ENCODE results near the gene STK25. TPM values are rescaled to one million over a fixed set of nuclear protein-coding genes. Genes with fewer than 3 reads are reported as not detected.

The STK25 gene
- total RNA-seq, 1 experiment from 2014 or later, result 171 TPM

DNA sequence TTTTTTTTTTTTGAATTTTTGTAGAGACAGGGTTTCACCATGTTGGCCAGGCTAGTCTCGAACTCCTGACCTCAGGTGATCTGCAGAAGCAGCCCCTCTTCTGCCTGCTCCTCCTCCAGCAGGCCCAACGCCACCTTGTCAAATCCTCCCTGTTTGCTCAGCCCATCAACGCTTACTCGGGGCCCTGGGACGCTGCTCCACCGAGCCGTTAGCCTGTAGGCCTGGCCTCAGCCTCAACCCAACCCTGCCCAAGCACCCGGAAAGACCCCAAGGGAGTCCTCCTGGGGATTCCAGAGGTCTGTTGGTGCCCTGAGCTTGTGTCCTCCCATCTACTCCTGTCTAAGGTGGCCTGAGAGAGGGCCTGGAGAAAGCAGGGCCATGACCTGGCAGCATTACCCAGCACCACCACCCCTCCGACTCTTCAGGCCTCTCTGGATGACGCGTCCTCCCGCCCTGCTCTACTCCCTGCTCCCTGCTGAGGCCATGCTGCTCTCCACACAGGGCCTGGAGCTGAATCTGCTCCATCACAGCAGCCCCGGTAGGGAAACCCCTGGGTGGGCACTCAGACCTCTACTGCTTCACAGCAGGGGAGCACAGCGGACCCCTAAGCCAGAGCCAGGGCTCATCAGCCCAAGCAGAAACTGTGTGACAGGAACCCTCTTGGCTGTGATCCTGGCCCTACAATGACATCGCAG is 3.2 kb downstream of the STK25 start:
- no peaks in the 10 kb centered on the region for H3K27me3 ChIP-seq (replicated peaks; ENCODE audit: insufficient read depth, low read depth, low read length, poor library complexity)
- H3K4me3 ChIP-seq (ENCODE audit: low read depth, low read length, poor library complexity, severe bottlenecking), result no peak overlapping the region
- no TSS peak for BruUV-seq (replicated peaks)
- no peak overlapping the region for H3K27ac ChIP-seq (ENCODE audit: low read depth, low read length, poor library complexity, severe bottlenecking)
- no peaks in the 10 kb centered on the region for H3K9me3 ChIP-seq (ENCODE audit: low read depth, low read length, poor library complexity, severe bottlenecking)
- ChIA-PET POLR2A (ENCODE audit: low non-redundant PET) (no interaction called here), CTCF (no interaction called here)
- H3K36me3 ChIP-seq (ENCODE audit: insufficient read depth, low read length, poor library complexity, severe bottlenecking), result peaks cover 15% of the 10 kb centered on the region
- TF ChIP-seq EZH2 (IDR thresholded peaks at IDR 0.05; ENCODE audit: borderline replicate concordance, low read depth, low read length, poor library complexity, severe bottlenecking), result no peak
- TF ChIP-seq, protein P1, sequence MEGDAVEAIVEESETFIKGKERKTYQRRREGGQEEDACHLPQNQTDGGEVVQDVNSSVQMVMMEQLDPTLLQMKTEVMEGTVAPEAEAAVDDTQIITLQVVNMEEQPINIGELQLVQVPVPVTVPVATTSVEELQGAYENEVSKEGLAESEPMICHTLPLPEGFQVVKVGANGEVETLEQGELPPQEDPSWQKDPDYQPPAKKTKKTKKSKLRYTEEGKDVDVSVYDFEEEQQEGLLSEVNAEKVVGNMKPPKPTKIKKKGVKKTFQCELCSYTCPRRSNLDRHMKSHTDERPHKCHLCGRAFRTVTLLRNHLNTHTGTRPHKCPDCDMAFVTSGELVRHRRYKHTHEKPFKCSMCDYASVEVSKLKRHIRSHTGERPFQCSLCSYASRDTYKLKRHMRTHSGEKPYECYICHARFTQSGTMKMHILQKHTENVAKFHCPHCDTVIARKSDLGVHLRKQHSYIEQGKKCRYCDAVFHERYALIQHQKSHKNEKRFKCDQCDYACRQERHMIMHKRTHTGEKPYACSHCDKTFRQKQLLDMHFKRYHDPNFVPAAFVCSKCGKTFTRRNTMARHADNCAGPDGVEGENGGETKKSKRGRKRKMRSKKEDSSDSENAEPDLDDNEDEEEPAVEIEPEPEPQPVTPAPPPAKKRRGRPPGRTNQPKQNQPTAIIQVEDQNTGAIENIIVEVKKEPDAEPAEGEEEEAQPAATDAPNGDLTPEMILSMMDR (conservative IDR thresholded peaks at IDR 0.05; ENCODE audit: low read depth, low read length), result no peak
- peaks cover 26% of the 10 kb centered on the region for H3K4me1 ChIP-seq (ENCODE audit: insufficient read depth, low read length, poor library complexity, severe bottlenecking)
- no peak for DNase-seq (ENCODE audit: low spot score)
- intact Hi-C loops (cut with micrococcal nuclease; ENCODE audit: unreplicated experiment), result no loop called here

DNA sequence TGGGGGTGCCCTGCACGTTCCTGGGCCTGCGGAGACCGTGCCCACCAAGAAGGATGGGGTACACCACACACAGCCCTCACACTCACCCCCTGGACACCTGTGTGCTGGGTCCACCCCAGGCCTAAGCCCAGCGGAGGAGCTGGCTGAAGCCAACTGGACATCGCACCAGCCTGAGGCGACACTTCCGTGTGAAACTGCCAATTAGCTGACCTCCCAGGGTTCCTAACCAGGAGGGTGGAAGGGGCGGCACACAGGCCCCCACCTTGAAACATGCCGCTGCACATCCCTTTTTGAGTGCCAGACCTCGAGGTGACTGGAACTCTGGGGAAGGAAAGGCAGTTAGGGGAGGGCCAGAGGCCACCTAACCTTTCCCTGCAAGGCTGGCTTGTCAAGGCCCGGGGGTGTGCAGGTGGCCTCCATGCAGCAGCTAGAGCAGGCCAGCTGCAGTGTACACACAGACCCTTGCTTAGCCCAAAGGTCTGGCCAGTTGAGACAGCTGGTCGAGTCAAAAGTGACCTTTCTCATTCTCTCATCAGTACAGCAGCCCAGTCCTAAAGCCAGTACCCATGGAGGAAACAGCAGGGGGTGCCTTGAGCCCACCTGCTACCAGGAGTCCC is 4.5 kb downstream of the STK25 start:
- ChIA-PET CTCF (no interaction called here), POLR2A (ENCODE audit: low non-redundant PET) (no interaction called here)
- DNase-seq (ENCODE audit: low spot score), result no peak
- Histone ChIP-seq H3K4me1 (ENCODE audit: insufficient read depth, low read length, poor library complexity, severe bottlenecking) (peaks cover 32% of the 10 kb centered on the region), H3K36me3 (ENCODE audit: insufficient read depth, low read length, poor library complexity, severe bottlenecking) (peaks cover 22% of the 10 kb centered on the region), H3K27ac (ENCODE audit: low read depth, low read length, poor library complexity, severe bottlenecking) (no peak overlapping the region), H3K27me3 (replicated peaks; ENCODE audit: insufficient read depth, low read depth, low read length, poor library complexity) (no peaks in the 10 kb centered on the region), H3K4me3 (ENCODE audit: low read depth, low read length, poor library complexity, severe bottlenecking) (no peak overlapping the region), H3K9me3 (ENCODE audit: low read depth, low read length, poor library complexity, severe bottlenecking) (no peaks in the 10 kb centered on the region)
- intact Hi-C loops (cut with micrococcal nuclease; ENCODE audit: unreplicated experiment), result no loop called here
- TF ChIP-seq EZH2 (IDR thresholded peaks at IDR 0.05; ENCODE audit: borderline replicate concordance, low read depth, low read length, poor library complexity, severe bottlenecking), result no peak
- TF ChIP-seq, protein P1 (conservative IDR thresholded peaks at IDR 0.05; ENCODE audit: low read depth, low read length), result no peak
- no TSS peak for BruUV-seq (replicated peaks)

DNA sequence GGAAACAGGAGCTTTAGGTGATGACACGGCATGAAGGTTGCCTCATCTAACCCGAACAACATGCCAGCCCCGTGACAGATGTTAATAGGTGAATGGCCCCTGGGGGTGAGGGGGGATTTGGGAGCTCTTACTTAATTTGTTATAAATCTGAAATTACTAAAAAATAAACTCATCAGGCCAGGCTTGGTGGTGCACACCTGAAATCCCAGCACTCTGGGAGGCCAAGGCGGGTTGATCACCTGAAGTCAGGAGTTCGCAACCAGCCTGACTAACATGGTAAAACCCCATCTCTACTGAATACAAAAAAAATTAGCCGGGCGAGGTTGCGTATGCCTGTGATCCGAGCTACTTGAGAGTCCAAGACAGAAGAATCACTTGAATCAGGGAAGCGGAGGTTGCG is 6.1 kb downstream of the STK25 start:
- TF ChIP-seq, protein P1 (conservative IDR thresholded peaks at IDR 0.05; ENCODE audit: low read depth, low read length), result no peak
- no peak for TF ChIP-seq EZH2 (IDR thresholded peaks at IDR 0.05; ENCODE audit: borderline replicate concordance, low read depth, low read length, poor library complexity, severe bottlenecking)

More for the DNA sequence above, 6.1 kb downstream of the STK25 start:
- no peak for DNase-seq (ENCODE audit: low spot score)
- Histone ChIP-seq H3K4me3 (ENCODE audit: low read depth, low read length, poor library complexity, severe bottlenecking) (no peak overlapping the region), H3K4me1 (ENCODE audit: insufficient read depth, low read length, poor library complexity, severe bottlenecking) (peaks cover 29% of the 10 kb centered on the region), H3K27ac (ENCODE audit: low read depth, low read length, poor library complexity, severe bottlenecking) (no peak overlapping the region), H3K36me3 (ENCODE audit: insufficient read depth, low read length, poor library complexity, severe bottlenecking) (peaks cover 34% of the 10 kb centered on the region), H3K27me3 (replicated peaks; ENCODE audit: insufficient read depth, low read depth, low read length, poor library complexity) (no peaks in the 10 kb centered on the region), H3K9me3 (ENCODE audit: low read depth, low read length, poor library complexity, severe bottlenecking) (no peaks in the 10 kb centered on the region)
- POLR2A ChIA-PET (ENCODE audit: low non-redundant PET), result no interaction called here
- BruUV-seq (replicated peaks), result no TSS peak
- CTCF ChIA-PET, result no interaction called here
- intact Hi-C loops (cut with micrococcal nuclease; ENCODE audit: unreplicated experiment), result no loop called here

Measured in A673 (cell line).